Activated CD4-positive, alpha-beta T cell treated with anti-CD3 and anti-CD28 coated beads, Interleukin-2, amount 10 ng/mL, durations not matched to agents 7 days and 5 days (primary cell): ENCODE results near the gene LRFN3. TPM values are rescaled to one million over a fixed set of nuclear protein-coding genes. Genes with fewer than 3 reads are reported as not detected.
"Not testable (repeated sequence)": the region's sequence is repeated elsewhere in the genome, so short reads cannot be mapped to it uniquely, and the experiment has no call there.

Source experiments
- CTCF ChIA-PET: fragments of 350-600 bp; sonication (Branson Sonifier 250); formaldehyde crosslinking; loops from one replicate; lab custom pipeline; 2021; ENCODE audit warnings: antibody characterized with exemption; lab: Charles Lee
- POLR2A ChIA-PET: fragments of 350-600 bp; sonication (Branson Sonifier 250); formaldehyde crosslinking; loops from one replicate; lab custom pipeline; 2021; ENCODE audit warnings: antibody characterized with exemption; lab: Charles Lee
- DNase-seq: peaks from one replicate; pipeline ENCODE4 v3.0.0-alpha.2; 2020
- H3K27ac Mint-ChIP-seq: one replicate; pipeline ENCODE4 v1.8.0; 2021; ENCODE audit warnings: mild to moderate bottlenecking, moderate library complexity, mixed read lengths
- H3K27me3 Mint-ChIP-seq: one replicate; pipeline ENCODE4 v1.8.0; 2021; ENCODE audit warnings: mixed read lengths
- H3K36me3 Mint-ChIP-seq: one replicate; pipeline ENCODE4 v1.8.0; 2021; ENCODE audit warnings: low read depth, mixed read lengths
- H3K4me1 Mint-ChIP-seq: one replicate; pipeline ENCODE4 v1.8.0; 2021; ENCODE audit warnings: mixed read lengths
- H3K4me3 Mint-ChIP-seq: one replicate; pipeline ENCODE4 v1.8.0; 2021; ENCODE audit warnings: mild to moderate bottlenecking, moderate library complexity, mixed read lengths
- H3K9me3 Mint-ChIP-seq: one replicate; pipeline ENCODE4 v1.8.0; 2021; ENCODE audit warnings: mixed read lengths
- total RNA-seq, 2 experiments: library from RNA; stranded (reverse); gene quantifications; one replicate each; pipeline ENCODE4 v1.2.3, GENCODE V29; 2021

Gene LRFN3
- total RNA-seq, 2 experiments from 2014 or later = 12.3 to 13.5 TPM

DNA sequence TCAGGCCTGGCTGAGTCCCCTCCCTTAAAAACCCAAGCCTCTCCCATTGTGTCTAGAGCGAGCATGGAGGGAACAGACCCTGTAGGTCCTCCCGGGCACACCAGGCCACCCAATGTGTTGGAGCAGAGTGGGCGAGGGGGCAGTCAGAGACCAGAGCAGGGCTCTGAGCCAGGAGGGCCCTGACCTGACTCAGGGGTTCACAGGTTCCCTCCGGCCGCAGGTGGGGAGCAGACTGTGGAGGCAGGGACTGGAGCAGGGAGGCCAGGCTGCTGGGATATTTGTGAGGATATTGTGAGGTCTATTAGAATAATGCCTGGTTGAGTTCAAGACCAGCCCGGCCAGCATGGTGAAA is 26.5 kb upstream of the LRFN3 start:
- ChIA-PET CTCF (interaction anchor here (0.8 to 1.6 kb wide), 3 partner anchors 11 to 27 kb away, joined by 3 to 5 read pairs (median 3); no protein-coding TSS in a partner anchor), POLR2A (no interaction called here)
- Mint-ChIP-seq H3K27ac (peak overlapping the region; percentile 79), H3K36me3 (peaks cover 3% of the 10 kb centered on the region), H3K4me3 (no peak overlapping the region), H3K9me3 (no peaks in the 10 kb centered on the region), H3K27me3 (no peaks in the 10 kb centered on the region), H3K4me1 (peaks cover 35% of the 10 kb centered on the region)
- no peak for DNase-seq

DNA sequence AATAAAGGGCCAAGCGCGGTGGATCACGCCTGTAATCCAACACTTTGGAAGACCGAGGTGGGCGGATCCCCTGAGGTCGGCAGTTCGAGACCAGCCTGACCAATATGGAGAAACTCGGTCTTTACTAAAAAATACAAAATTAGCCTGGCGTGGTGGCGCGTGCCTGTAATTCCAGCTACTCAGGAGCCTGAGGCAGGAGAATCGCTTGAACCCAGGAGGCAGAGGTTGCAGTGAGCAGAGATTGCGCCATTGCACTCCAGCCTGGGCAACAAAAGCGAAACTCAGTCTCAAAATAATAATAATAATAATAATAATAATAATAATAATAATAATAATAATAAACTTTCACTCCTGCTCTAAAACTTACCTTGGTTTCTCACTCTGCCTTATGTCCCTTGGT is 25.8 kb upstream of the LRFN3 start:
- H3K4me1 Mint-ChIP-seq = peaks cover 28% of the 10 kb centered on the region
- DNase-seq, H3K27ac Mint-ChIP-seq, H3K4me3 Mint-ChIP-seq, H3K27me3 Mint-ChIP-seq, POLR2A ChIA-PET, H3K9me3 Mint-ChIP-seq, H3K36me3 Mint-ChIP-seq: not testable (repeated sequence)
- CTCF ChIA-PET = interaction anchor here (1.0 to 1.3 kb wide), 2 partner anchors 21 to 170 kb away, joined by 3 read pairs; no protein-coding TSS in a partner anchor

DNA sequence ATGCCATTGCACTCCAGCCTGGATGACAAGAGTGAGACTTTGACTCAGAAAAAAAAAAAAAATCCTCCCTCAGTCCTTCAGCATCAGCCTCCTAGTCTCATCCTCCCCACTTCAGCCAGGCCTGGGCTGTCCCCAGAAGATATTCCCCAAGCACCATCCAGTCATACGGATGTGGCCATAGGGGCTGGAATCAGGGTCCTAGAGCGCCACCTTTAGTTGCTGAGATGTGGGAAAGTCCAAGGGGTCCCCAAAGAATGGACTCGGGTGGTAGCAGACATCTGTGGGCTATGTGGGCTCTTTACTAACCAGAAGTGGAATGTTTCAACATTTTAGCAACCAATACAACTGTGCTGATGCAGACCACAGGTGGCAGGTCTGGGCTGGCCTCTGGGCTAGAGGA is 25.0 kb upstream of the LRFN3 start:
- peaks cover 28% of the 10 kb centered on the region for H3K4me1 Mint-ChIP-seq
- POLR2A ChIA-PET = no interaction called here

DNA sequence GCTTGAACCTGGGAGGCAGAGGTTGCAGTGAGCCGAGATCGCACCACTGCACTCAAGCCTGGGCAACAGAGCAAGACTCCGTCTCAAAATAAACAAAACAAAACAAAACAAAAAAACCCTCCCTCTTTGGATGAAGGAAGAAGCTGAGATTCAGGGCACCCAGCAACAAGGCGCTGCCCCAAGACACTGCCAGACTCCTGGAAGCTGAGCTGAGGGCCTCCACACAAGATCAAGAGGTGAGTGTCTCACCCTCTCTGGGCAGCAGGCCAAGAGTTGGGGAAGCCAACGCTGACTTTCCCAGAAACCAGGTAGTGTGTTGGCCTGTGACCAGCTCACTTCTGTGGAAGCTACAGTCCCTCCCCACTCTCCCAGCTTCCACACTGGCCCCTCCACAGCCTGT is 24.4 kb upstream of the LRFN3 start:
- no peak overlapping the region for H3K4me3 Mint-ChIP-seq
- no peaks in the 10 kb centered on the region for H3K27me3 Mint-ChIP-seq
- H3K27ac Mint-ChIP-seq = no peak overlapping the region
- H3K9me3 Mint-ChIP-seq = no peaks in the 10 kb centered on the region
- no peak for DNase-seq
- POLR2A ChIA-PET = interaction anchor here (0.7 kb wide), 1 partner anchor 13 kb away, joined by 4 read pairs; no protein-coding TSS in a partner anchor
- no peaks in the 10 kb centered on the region for H3K36me3 Mint-ChIP-seq
- H3K4me1 Mint-ChIP-seq = peaks cover 28% of the 10 kb centered on the region
- CTCF ChIA-PET = interaction anchor here (1.3 kb wide), 1 partner anchor 10 kb away, joined by 4 read pairs; no protein-coding TSS in a partner anchor

More for the DNA sequence above, 25.0 kb upstream of the LRFN3 start:
- Mint-ChIP-seq H3K27me3 (no peaks in the 10 kb centered on the region), H3K27ac (no peak overlapping the region), H3K4me3 (no peak overlapping the region), H3K9me3 (no peaks in the 10 kb centered on the region), H3K36me3 (no peaks in the 10 kb centered on the region)
- DNase-seq = no peak
- CTCF ChIA-PET = no interaction called here

DNA sequence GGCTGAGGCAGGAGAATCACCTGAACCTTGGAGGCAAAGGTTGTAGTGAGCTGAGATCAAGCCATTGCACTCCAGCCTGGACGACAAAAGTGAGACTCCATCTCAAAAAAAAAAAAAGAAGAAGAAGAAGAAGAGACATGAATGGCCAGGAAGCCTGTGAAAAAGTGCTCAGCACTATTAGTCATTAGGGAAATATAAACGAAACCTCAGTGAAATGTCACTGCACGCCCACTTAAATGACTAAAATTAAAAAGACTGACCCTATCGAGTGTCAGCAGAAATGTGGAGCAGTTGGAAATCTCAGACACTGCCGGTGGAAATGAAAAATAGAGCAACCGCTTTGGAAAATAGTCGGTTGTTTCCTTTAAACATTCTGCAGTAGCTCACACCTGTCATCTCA is 22.6 kb upstream of the LRFN3 start:
- Mint-ChIP-seq H3K27ac (no peak overlapping the region), H3K4me1 (peaks cover 21% of the 10 kb centered on the region), H3K4me3 (no peak overlapping the region), H3K9me3 (no peaks in the 10 kb centered on the region), H3K27me3 (no peaks in the 10 kb centered on the region), H3K36me3 (no peaks in the 10 kb centered on the region)
- ChIA-PET POLR2A (no interaction called here), CTCF (interaction anchor here (0.6 to 1.1 kb wide), 3 partner anchors 17 to 221 kb away, joined by 3 to 4 read pairs (median 3); no protein-coding TSS in a partner anchor)
- DNase-seq = no peak

DNA sequence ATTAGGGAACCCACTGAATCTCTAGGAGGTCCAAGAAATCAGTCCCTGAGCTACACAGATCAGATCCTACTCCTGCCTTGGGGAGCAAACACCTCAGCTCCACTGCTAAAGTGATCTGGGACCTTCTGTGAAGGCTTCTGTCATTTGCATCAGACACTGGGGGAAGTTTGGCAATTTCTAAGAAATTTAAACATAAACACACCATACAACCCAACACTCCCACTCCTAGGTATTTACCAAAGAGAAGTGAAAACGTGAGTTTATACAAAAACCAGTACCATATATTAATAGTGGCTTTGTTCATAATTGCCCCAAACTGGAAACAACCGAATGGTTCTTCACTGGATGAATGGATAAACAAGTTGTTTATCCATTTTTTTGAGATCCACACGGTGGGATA is 20.7 kb upstream of the LRFN3 start:
- DNase-seq = no peak
- CTCF ChIA-PET = interaction anchor here (1.1 kb wide), 1 partner anchor 16 kb away, joined by 4 read pairs; no protein-coding TSS in a partner anchor
- peaks cover 8% of the 10 kb centered on the region for H3K4me1 Mint-ChIP-seq
- POLR2A ChIA-PET = no interaction called here
- no peak overlapping the region for H3K27ac Mint-ChIP-seq
- H3K4me3 Mint-ChIP-seq = no peak overlapping the region
- no peaks in the 10 kb centered on the region for H3K27me3 Mint-ChIP-seq
- no peaks in the 10 kb centered on the region for H3K36me3 Mint-ChIP-seq
- H3K9me3 Mint-ChIP-seq = no peaks in the 10 kb centered on the region

DNA sequence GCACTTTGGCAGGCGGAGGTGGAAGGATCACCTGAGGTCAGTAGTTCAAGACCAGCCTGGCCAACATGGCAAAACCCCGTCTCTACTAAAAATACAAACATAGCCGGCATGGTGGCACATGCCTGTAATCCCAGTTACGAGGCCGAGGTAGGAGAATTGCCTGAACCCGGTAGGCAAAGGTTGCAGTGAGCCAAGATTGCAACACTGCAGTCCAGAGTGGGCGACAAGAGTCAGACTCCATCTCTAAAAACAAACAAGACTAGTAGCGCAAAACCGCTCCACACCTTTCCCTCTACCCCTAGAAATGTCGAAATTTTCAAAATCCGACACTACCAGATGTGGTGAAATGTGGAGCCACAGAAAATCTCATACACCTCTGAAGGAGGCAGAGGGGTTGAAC is 16.9 kb upstream of the LRFN3 start:
- H3K4me1 Mint-ChIP-seq = no peaks in the 10 kb centered on the region
- CTCF ChIA-PET = no interaction called here
- no peak overlapping the region for H3K4me3 Mint-ChIP-seq
- POLR2A ChIA-PET = no interaction called here
- no peak overlapping the region for H3K27ac Mint-ChIP-seq
- no peaks in the 10 kb centered on the region for H3K36me3 Mint-ChIP-seq
- DNase-seq = no peak
- H3K27me3 Mint-ChIP-seq = peaks cover 5% of the 10 kb centered on the region
- no peaks in the 10 kb centered on the region for H3K9me3 Mint-ChIP-seq

DNA sequence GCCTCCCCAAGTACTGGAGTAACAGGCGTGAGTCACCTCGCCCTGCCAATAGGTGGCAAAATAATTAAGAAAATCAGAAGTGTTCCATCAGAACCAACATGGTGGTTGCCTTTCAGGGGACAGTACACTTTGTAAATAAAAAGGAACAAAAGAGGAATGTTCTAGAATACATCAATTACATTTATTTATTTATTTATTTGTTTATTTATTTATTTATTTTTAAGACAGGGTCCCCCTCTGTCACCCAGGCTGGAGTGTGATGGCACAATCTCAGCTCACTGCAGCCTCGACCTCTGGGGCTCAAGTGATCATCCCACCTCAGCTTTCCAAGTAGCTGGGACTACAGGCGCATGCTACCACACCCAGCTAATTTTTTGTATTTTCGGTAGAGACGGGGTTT is 15.2 kb upstream of the LRFN3 start:
- Mint-ChIP-seq H3K27me3 (peaks cover 12% of the 10 kb centered on the region), H3K36me3 (peaks cover 6% of the 10 kb centered on the region), H3K9me3 (peaks cover 9% of the 10 kb centered on the region), H3K4me1 (no peaks in the 10 kb centered on the region), H3K4me3 (no peak overlapping the region), H3K27ac (no peak overlapping the region)
- no peak for DNase-seq
- ChIA-PET CTCF (interaction anchor here (0.8 to 3.0 kb wide), 4 partner anchors 9 to 37 kb away, joined by 3 to 12 read pairs (median 4); no protein-coding TSS in a partner anchor), POLR2A (no interaction called here)

DNA sequence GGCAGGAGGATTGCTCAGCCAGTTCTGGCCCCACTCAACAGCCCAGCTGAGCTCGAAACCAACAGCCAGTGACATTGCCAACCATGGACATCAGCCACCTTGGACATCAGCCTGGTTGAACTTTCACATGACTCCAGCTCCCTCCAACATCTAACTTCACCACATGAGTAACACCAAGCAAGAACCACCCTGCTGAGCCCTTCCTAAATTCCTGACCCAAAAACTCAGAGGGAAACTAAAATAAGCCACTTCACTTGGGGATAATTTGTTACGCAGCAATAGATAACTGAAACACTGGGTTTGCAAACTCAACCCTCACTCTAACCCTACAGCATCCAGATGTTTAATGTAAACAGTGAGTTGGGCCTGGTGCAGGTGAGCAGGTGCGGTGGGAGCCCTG is 10.7 kb upstream of the LRFN3 start:
- ChIA-PET POLR2A (interaction anchor here (0.6 kb wide), 1 partner anchor 14 kb away, joined by 4 read pairs; no protein-coding TSS in a partner anchor), CTCF (interaction anchor here (0.5 to 1.3 kb wide), 4 partner anchors 25 to 694 kb away, joined by 3 read pairs; partner anchors contain the start of gene NFKBID)
- H3K4me3 Mint-ChIP-seq = no peak overlapping the region
- peaks cover 21% of the 10 kb centered on the region for H3K4me1 Mint-ChIP-seq
- H3K9me3 Mint-ChIP-seq = peaks cover 14% of the 10 kb centered on the region
- peaks cover 15% of the 10 kb centered on the region for H3K27me3 Mint-ChIP-seq
- no peak for DNase-seq
- H3K36me3 Mint-ChIP-seq = peaks cover 11% of the 10 kb centered on the region
- H3K27ac Mint-ChIP-seq = no peak overlapping the region

DNA sequence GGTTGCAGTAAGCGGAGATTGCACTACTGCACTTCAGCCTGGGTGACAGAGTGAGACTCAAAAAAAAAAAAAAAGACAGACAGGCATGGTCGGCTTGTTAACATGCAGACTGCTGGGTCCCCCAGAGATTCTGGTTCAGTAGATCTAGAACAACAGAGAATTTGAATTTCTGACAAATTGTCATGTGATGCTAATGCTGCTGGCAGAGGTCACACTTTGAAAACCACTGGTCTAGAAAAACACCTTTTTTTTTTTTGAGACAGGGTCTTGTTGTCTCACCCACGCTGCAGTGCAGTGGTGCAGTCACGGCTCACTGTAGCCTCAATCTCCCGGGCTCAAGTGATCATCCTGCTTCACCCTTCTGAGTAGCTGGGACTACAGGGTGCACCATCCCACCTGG is 7.7 kb upstream of the LRFN3 start:
- no peak for DNase-seq
- Mint-ChIP-seq H3K4me1 (peaks cover 38% of the 10 kb centered on the region), H3K4me3 (no peak overlapping the region), H3K27me3 (peaks cover 13% of the 10 kb centered on the region), H3K27ac (peak overlapping the region; percentile 19), H3K9me3 (peaks cover 14% of the 10 kb centered on the region), H3K36me3 (peaks cover 11% of the 10 kb centered on the region)
- CTCF ChIA-PET = no interaction called here
- POLR2A ChIA-PET = no interaction called here

DNA sequence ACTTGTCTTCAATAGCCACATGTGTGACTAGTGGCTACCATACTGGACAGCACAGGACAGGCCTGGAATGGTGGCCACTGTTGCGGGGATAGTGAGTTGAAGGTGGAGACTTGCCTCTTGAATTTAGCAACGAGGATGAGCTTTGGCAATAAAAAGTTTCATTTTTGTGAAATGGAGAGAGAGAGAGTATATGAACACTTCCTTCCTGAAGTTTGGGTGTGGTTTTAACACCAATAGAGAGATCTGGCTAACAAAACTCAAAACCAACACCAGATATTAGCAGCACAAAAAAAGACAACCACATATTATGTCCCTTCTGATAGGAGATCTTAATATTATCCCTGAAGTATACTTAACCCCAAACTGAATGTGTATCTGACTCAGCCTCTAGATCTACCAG is 6.3 kb upstream of the LRFN3 start:
- POLR2A ChIA-PET = no interaction called here
- peaks cover 38% of the 10 kb centered on the region for H3K4me1 Mint-ChIP-seq
- peaks cover 11% of the 10 kb centered on the region for H3K36me3 Mint-ChIP-seq
- DNase-seq = no peak
- H3K27ac Mint-ChIP-seq = peak overlapping the region; percentile 93
- H3K27me3 Mint-ChIP-seq = peaks cover 10% of the 10 kb centered on the region
- H3K4me3 Mint-ChIP-seq = peak overlapping the region; percentile 60
- H3K9me3 Mint-ChIP-seq = peaks cover 14% of the 10 kb centered on the region
- CTCF ChIA-PET = interaction anchor here (1.1 to 1.4 kb wide), 2 partner anchors 26 to 42 kb away, joined by 3 read pairs; no protein-coding TSS in a partner anchor

DNA sequence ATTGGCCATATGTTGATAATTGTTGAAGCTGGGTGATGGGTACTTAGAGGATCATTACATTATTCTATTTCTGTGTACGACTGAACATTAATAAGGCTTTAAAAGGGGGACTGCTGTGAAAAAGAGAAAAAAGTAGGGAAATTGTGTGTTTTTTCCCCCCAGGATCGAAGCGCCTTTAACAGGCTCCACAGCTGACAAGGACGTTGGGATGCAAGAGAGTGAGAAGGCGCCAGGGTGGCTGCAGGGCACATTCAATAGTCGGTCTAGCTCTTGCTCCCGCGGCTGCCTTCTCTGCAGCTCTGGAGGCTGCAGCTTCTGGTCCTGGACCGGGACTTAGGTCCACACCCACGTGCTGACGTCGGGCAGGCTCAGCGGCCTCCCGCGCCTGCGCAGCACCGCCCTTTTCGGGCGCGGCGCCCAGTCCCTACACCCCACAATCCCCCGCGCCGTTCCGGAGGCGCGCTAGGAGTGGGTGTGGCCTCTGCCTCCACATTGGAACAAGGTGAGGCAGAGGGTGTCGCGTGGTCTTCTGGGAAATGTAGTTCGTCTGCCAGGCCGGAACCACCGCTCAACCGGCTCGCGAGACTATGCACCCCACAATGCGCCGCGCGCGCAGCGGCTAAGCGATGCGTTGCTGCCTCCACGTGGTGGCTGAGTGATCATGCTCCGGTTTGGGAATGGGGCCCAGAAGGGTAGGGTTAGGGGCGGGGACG is 4.9 kb upstream of the LRFN3 start:
- Mint-ChIP-seq H3K4me3 (peak overlapping the region; percentile 70), H3K27me3 (no peaks in the 10 kb centered on the region), H3K36me3 (peaks cover 2% of the 10 kb centered on the region), H3K4me1 (peaks cover 46% of the 10 kb centered on the region), H3K27ac (peak overlapping the region; percentile 93), H3K9me3 (peaks cover 3% of the 10 kb centered on the region)
- peak; percentile 100 for DNase-seq
- ChIA-PET POLR2A (no interaction called here), CTCF (interaction anchor here (0.6 to 3.1 kb wide), 30 partner anchors 9 to 259 kb away, joined by 3 to 29 read pairs (median 4); partner anchors contain the start of genes APLP1, KIRREL2 and LIN37)

DNA sequence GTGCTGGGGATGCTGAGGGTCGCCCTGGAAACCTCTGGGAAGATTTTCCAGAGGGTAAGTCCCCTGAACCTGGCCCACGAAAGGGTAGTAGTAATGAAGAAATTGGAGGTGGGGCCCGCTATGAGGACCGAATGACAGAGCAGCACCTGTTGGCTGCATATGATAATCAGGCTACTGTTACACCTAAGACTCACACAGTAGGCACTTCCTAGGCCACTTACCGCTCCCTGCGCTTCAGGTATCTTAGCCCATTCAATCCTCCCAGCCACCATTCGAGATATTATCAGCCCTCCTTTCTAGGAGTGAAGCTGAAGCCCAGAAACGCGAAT is 4.3 kb upstream of the LRFN3 start:
- peak overlapping the region; percentile 10 for H3K4me3 Mint-ChIP-seq
- H3K4me1 Mint-ChIP-seq = peaks cover 42% of the 10 kb centered on the region
- H3K27ac Mint-ChIP-seq = no peak overlapping the region
- peaks cover 2% of the 10 kb centered on the region for H3K36me3 Mint-ChIP-seq
- ChIA-PET POLR2A (no interaction called here), CTCF (interaction anchor here (0.6 to 3.1 kb wide), 14 partner anchors 9 to 259 kb away, joined by 3 to 29 read pairs (median 3); no protein-coding TSS in a partner anchor)
- no peaks in the 10 kb centered on the region for H3K27me3 Mint-ChIP-seq
- DNase-seq = no peak
- no peaks in the 10 kb centered on the region for H3K9me3 Mint-ChIP-seq
